ENCODE data around the gene FAM184B. TPM values are rescaled to one million over a fixed set of nuclear protein-coding genes. Genes with fewer than 3 reads are reported as not detected.

FAM184B gene
- polyA plus RNA-seq, 1 donor from 2014 or later, result 0.10 TPM

- Histone ChIP-seq H3K27ac (ENCODE audit: low read length) (no peak overlapping the region), H3K79me2 (replicated peaks; ENCODE audit: insufficient read depth, low read length) (peaks cover 53% of the 10 kb centered on the region), H3K9ac (ENCODE audit: low read length) (no peak overlapping the region), H3K9me2 (ENCODE audit: insufficient read depth, low read length) (no peaks in the 10 kb centered on the region), H3K4me2 (ENCODE audit: low read length) (no peak overlapping the region), H3F3A (ENCODE audit: insufficient read depth, low read length, poor library complexity, severe bottlenecking) (no peaks in the 10 kb centered on the region), H3K9me3 (ENCODE audit: low read length) (no peaks in the 10 kb centered on the region), H3K4me3 (ENCODE audit: low read length) (no peak overlapping the region), H3K36me3 (ENCODE audit: insufficient read depth, low read length) (peaks cover under 1% of the 10 kb centered on the region), H3K27me3 (ENCODE audit: insufficient read depth, low read depth, low read length) (no peaks in the 10 kb centered on the region), H4K20me1 (ENCODE audit: insufficient read depth) (no peaks in the 10 kb centered on the region), H2AFZ (ENCODE audit: low read depth, low read length) (no peak overlapping the region)
- TF ChIP-seq EZH2 (IDR thresholded peaks at IDR 0.05; ENCODE audit: borderline replicate concordance, insufficient read depth, low read length, poor library complexity, severe bottlenecking) (no peak), RAD21 (conservative IDR thresholded peaks at IDR 0.05) (no peak), REST (IDR thresholded peaks at IDR 0.05; ENCODE audit: borderline replicate concordance) (no peak)
Measured at GRCh38 chr4:17618926-17619325, 162.5 kb downstream of the FAM184B start.

DNA sequence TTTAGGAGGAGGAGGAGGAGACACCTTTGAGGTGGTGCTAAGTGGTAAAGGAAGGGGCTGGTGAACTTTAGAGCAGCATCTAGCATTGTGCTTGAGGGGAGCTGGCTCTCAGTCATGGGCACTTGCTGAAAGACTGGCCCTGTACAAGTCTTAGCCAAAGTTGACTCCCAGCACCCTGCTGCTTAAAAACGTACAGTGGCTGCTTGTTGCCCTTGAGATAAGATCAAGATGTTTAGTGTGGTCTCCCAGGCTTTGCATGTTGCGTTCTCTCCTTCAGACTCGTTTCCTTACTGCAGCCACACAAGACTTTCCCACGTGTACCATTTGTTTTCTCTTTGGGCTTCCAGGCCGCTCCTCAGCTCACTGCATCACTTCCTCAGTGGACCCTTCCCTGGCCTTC is 165.1 kb downstream of the FAM184B start:
- peak overlapping the region; percentile 41 for H3K4me3 ChIP-seq (ENCODE audit: low read length)
- no peaks in the 10 kb centered on the region for H3K9me2 ChIP-seq (ENCODE audit: insufficient read depth, low read length)
- H3K27me3 ChIP-seq (ENCODE audit: insufficient read depth, low read depth, low read length), result no peaks in the 10 kb centered on the region
- no peaks in the 10 kb centered on the region for H4K20me1 ChIP-seq (ENCODE audit: insufficient read depth)
- H2AFZ ChIP-seq (ENCODE audit: low read depth, low read length), result no peak overlapping the region
- no peaks in the 10 kb centered on the region for H3F3A ChIP-seq (ENCODE audit: insufficient read depth, low read length, poor library complexity, severe bottlenecking)
- H3K9ac ChIP-seq (ENCODE audit: low read length), result no peak overlapping the region
- H3K27ac ChIP-seq (ENCODE audit: low read length), result no peak overlapping the region
- H3K9me3 ChIP-seq (ENCODE audit: low read length), result no peaks in the 10 kb centered on the region
- no peak overlapping the region for H3K4me2 ChIP-seq (ENCODE audit: low read length)
- H3K36me3 ChIP-seq (ENCODE audit: insufficient read depth, low read length), result no peaks in the 10 kb centered on the region
- H3K79me2 ChIP-seq (replicated peaks; ENCODE audit: insufficient read depth, low read length), result peaks cover 53% of the 10 kb centered on the region
- TF ChIP-seq REST (IDR thresholded peaks at IDR 0.05; ENCODE audit: borderline replicate concordance) (no peak), EP300 (conservative IDR thresholded peaks at IDR 0.05; ENCODE audit: poor library complexity, severe bottlenecking) (no peak), SMC3 (conservative IDR thresholded peaks at IDR 0.05; ENCODE audit: poor library complexity) (no peak), CTCF (IDR thresholded peaks at IDR 0.05; ENCODE audit: poor library complexity, severe bottlenecking) (no peak), POLR2AphosphoS5 (IDR thresholded peaks at IDR 0.05) (no peak), TAF1 (IDR thresholded peaks at IDR 0.05; ENCODE audit: low read depth) (no peak), RAD21 (conservative IDR thresholded peaks at IDR 0.05) (no peak), EZH2 (IDR thresholded peaks at IDR 0.05; ENCODE audit: borderline replicate concordance, insufficient read depth, low read length, poor library complexity, severe bottlenecking) (no peak), MXI1 (conservative IDR thresholded peaks at IDR 0.05; ENCODE audit: poor library complexity, severe bottlenecking) (no peak)

Data from neural cell (in vitro differentiated cells).